Astrocyte (in vitro differentiated cells and primary cell): ENCODE results near the gene SLC38A3.

ENCODE experiments used
- CTCF ChIP-seq: IDR thresholded peaks from 2 replicates; pipeline ENCODE4 v1.5.1; 2011; ENCODE audit warnings: low read depth, mild to moderate bottlenecking, inconsistent platforms, low read length, moderate library complexity; ENCODE audit not compliant: insufficient read depth
- EZH2 ChIP-seq: IDR thresholded peaks from 2 replicates; pipeline ENCODE4 v1.6.1; 2012; ENCODE audit warnings: mild to moderate bottlenecking, low read length, inconsistent platforms; ENCODE audit not compliant: insufficient read depth

- TF ChIP-seq CTCF, result no peak
- TF ChIP-seq EZH2, result no peak
Measured at GRCh38 chr3:50269460-50269859, 64.4 kb downstream of the SLC38A3 start.
